HG03103 (cell line): ENCODE results near the gene L1CAM.
"Not testable (repeated sequence)": the region's sequence is repeated elsewhere in the genome, so short reads cannot be mapped to it uniquely, and the experiment has no call there.

Experiments used
- ATAC-seq: cut with Tn5 transposase; IDR thresholded peaks from one replicate; pipeline ENCODE4 v1.9.1; 2021; ENCODE audit warnings: low read depth; ENCODE audit not compliant: unreplicated experiment

The L1CAM gene

DNA sequence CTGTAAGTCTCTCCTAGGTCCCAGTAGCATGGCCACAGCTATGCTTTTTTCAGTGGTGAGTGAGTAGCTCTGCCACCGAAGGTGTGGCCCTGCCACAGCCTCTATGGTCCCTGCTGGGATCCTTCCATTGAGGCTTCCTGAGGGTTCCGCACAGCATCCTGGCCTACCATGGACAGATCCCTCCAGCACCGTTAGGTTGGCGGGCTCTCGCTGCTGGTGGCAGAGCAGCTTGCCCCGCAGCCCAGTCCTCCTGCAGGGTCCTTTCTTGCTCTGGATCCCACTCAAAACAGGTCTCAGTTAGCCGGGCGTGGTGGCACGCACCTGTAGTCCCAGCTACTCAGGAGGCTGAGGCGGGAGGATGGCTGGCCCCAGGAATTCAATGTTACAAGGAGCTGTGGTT is 53.2 kb downstream of the L1CAM start:
- no peak for ATAC-seq

DNA sequence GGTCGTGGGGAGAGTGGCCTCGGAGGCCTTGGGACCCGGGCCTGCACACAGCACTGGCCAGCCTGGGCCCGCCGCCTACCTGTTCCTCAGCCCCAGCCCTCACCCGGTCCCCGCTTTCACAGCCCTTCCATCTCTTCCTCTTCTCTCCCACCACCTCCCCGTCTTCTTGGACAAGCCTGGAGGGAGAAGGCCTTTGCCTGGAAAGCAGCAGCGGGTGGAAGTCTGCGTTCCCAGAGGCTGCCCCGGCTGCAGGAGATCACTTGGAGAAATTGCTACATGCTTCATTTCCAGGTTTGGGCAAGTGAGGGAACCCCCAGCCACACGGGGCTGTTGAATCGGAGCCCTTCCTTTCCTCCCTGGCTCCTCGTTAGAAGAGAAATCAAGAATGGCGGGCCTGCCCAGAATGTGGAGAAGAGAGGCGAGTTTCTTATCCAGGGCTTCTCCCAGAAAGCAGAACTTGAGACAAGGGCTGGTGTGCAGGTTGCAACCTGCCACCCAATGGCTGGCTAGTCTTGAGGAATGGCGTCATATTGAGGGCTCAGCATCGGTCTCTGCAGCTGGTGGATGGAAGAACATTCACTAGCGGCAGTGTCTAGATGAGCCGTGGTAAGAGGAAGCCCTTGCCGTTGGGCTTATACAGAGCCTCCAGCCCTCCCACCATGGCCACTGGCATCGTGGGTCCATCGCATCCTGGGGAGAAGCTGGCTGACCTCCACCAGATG is 54.4 kb downstream of the L1CAM start:
- ATAC-seq, result no peak

GRCh38 chrX:153830640-153831428 is 55.1 kb downstream of the L1CAM start:
- ATAC-seq, result no peak

DNA sequence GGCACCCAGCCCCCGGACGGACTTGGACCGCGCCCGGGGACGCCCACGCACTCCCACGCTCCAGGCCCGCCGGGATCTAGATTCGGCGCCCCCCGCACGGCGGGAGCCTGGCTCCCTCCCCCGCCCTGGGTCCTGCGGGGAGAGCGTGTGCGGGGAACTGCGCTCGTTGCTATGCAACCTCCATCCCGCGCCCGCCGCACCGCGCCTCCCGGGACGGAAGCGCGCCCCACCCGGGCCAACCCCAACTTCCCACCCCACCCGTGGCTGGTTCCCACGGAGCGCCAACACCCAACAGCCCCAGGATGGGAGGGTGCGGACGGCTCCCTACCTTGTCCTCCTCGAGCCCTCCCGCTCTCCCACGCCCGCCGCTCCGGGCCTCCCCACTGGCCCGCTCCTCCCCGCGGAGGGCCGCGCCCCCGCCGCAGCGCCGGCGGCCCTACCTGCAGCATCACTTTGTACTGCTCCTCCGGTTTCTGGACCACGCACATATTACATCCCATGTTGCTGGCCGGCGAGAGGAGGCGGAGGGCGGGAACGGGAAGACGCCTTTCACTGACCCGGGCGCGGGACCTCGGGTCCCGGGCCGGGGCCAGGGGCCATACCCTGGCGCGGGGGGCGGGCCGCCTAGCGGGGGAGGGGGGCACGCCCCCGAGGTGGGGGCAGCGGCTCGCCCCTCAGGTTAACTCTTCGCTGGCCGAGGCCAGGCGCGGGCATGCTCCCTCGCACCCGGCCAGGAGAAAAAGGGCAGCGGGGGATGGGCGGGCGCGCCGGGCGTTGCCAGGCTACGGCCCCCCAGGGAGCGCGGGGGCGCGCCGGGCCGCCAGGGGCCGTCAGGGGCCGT is 56.0 kb downstream of the L1CAM start, which contains the start of gene PDZD4:
Gene PDZD4, minus strand, starts transcription at position 746 of the 841 bp plus-strand sequence. Its CDS starts 246 bp downstream, at position 500.
- ATAC-seq, result no peak

GRCh38 chrX:153829549-153829798 is 56.5 kb downstream of the L1CAM start:
- no peak for ATAC-seq

DNA sequence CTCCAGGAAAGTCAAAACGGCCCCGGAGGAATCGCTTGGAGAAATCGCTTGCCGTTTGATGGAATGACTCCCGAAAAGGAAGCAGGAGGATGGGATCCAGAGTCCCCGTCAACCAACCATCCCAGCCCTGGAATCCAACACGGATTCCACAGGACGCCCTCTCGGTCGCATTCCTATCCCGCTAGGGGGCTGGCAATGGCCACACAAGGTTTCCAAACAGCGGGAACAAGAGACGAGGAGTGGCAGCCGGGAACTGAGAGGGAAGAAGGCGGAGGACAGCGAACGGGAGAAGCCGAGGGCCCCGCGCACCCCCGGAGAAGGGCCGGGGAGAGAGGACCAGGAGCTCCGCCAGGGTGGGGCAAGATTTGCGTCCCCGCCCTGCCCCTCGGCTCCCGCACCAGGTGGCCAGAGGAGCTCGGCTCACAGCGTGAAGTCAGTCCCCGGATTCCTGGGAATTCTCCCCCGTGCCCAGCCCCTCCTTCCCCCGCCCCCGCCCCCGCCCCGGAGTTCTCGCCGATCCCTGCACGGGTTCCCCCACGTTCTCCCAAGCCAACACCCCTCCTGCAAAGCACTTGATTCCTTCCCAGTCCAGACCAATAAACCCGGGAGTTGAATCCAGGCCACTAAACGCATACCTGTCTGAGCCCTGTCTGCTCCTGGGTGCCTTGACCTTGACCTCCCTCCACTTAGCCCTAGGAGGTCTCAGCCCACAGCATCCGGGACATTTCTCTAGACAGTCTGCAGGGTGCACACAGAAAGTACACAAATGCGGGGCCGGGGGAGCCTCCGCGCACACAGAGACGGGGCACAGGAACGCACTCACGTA is 57.0 kb downstream of the L1CAM start:
- ATAC-seq, result no peak

DNA sequence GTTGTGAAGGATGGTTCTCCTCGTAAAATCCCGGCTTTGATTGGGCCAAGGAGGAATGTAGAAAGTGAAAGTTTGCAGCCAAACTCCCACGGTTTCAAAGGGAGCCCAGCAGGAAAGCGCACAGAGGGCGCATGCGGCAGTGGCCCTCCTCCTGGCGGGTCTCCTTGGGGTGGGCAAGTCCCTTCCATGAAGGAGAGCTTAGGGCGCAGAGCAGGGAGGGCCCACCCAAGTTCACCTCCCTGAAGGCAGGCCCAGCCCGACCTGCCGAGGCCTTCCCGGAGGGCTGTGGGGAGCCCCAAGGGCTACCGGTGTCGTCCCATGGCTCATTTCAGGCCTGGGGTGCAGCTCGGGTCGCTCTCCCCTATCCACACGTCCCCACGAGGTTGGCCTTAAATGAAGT is 57.7 kb downstream of the L1CAM start:
- no peak for ATAC-seq

GRCh38 chrX:153827903-153828302 is 58.1 kb downstream of the L1CAM start:
- ATAC-seq, result no peak

- ATAC-seq, result no peak
These were observed 59.0 kb downstream of the L1CAM start for GRCh38 chrX:153827016-153827415.

GRCh38 chrX:153825042-153825441 is 60.9 kb downstream of the L1CAM start:
- ATAC-seq, result no peak

DNA sequence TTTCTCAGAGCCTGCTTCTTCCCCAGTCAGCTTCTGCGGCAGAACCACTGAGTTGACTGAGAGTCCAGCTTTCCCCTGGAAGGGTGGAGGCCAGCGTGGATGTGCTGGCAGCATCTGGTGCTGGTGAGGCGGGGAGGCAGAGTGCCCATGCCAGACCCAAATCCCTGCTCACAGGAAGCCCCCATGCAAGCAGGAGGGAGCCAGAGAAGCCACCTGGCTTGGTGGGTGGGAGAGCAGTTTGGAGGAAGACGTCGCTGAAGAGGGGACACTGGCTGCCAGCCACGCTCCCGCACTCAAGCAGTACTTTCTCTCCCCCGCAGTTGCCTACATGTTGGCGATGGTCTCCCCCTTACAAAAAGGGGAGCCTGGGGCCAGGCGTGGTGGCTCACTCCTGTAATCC is 61.6 kb downstream of the L1CAM start:
- ATAC-seq, result no peak

GRCh38 chrX:153821066-153821465 is 64.9 kb downstream of the L1CAM start:
- ATAC-seq, result no peak

DNA sequence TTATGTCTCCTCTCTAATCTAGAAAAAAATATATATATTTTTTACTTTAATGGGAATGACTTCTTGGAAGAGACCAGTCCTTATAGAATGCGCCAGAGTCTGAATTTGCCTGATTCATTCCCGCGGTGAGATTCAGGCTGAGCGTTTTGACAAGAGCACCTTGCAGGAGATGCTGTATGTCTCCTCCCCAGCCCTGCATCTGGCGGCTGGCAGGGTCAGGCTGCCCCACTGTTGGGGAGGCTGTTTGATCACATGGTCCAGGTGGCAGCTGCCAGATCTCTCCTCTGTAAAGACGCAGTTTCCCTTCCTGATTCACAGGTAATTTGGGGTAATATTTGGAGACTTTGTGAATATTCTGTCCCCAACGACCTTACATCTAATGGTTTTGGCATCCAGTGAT is 65.4 kb downstream of the L1CAM start:
- no peak for ATAC-seq

- ATAC-seq, result no peak
These were observed 66.5 kb downstream of the L1CAM start for GRCh38 chrX:153819384-153820040.

GRCh38 chrX:153818571-153819383 is 67.2 kb downstream of the L1CAM start:
- no peak for ATAC-seq

DNA sequence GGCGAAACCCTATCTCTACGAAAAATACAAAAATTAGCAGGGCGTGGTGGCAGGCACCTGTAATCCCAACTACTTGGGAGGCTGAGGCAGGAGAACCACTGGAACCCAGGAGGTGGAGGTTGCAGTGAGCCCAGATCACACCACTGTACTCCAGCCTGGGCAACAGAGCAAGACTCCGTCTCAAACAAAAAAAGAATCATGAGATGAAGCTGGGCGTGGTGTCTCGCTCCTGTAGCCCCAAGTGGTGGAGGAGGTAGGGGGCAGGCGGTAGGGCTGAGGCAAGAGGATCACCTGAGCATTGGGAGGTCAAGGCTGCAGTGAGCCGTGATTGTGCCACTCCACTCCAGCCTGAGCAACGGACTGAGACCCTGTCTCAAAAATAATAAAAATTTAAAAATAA is 67.9 kb downstream of the L1CAM start:
- ATAC-seq, result not testable (repeated sequence)

- no peak for ATAC-seq
These were observed 68.9 kb downstream of the L1CAM start for GRCh38 chrX:153816831-153817690.

GRCh38 chrX:153814591-153815315 is 71.2 kb downstream of the L1CAM start:
- ATAC-seq, result no peak
